Head of caudate nucleus (tissue), 42 donors: ENCODE results near the gene GNGT2.
A peak's percentile ranks its signal among the peaks of the same experiment; 100 is the strongest.
"Not testable (repeated sequence)": the region's sequence is repeated elsewhere in the genome, so short reads cannot be mapped to it uniquely, and the experiment has no call there.

Experiments used
- DNase-seq, 42 donors: peaks; one replicate each; pipeline versions ENCODE4 v3.0.0 to v3.0.0-alpha.2; 2020 to 2021; ENCODE audit warnings: mixed read lengths in 7 of 42
- intact Hi-C: fragments of 100-400 bp; cut with DNase I; formaldehyde crosslinking; loops from one replicate; pipeline ENCODE4 v1.15.0; 2022

GNGT2 gene

DNA sequence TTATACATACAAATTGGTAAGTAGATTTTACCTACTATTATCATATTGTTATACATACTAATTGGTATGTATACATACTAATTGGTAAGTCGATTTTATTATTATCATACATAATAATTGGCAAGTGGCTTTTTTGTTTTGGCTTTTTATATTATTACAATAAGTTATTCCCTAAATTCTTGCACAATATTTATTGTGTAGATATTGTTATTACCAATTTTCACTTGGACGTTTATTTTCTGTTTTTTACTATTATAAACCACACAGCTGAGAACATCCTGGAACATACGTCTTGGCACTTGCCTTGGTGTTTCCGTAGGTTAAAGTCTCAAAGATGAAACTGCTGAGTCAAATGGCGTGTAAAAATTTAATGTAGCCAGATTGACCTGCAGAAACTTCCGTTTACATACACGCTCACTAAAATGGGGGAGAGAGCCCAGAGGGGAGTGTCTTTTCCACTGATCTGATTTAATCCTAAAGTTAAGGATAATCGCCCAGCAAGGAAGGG is 18.9 kb downstream of the GNGT2 start:
- no peak for DNase-seq
- intact Hi-C loops = loop anchor here (5.0 kb wide), 1 partner anchor 36 kb away; no protein-coding TSS in a partner anchor

DNA sequence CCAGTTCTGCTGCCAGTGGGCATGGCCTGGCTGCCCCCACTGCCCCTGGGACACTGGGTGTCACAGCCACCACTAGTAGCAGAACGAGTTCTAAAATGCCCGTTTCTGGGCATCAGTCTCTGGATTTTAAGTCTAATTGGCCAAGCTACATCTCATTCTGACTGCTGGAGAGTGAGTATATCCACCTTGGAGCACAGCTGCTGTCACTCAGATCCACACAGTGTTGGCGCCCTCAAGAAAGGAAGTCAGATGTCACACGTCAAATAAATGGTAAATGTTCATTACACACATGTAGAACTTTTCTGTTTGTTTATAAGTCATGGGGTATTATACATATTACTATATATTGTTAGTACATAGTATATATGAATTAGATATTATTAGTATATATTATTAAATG is 19.4 kb downstream of the GNGT2 start:
- intact Hi-C loops = loop anchor here (5.0 kb wide), 1 partner anchor 36 kb away; no protein-coding TSS in a partner anchor
- no peak for DNase-seq

DNA sequence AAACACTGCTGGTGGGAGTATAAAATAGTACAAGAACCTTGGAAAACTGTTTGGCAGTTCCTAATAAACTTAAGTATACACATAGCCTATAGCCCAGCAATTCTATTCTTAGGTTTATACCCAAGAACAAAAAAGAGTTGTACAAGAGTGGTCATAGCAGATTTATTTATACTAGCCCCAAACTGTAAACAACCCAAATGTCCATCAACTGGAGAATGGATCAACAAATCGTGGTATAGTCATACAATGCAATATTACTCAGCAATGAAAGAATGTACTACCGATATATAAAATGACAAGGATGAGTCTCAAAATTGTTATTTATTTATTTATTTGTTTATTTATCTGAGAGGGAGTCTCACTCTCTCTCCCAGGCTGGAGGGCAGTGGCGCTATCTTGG is 23.1 kb downstream of the GNGT2 start:
- intact Hi-C loops = no loop called here

DNA sequence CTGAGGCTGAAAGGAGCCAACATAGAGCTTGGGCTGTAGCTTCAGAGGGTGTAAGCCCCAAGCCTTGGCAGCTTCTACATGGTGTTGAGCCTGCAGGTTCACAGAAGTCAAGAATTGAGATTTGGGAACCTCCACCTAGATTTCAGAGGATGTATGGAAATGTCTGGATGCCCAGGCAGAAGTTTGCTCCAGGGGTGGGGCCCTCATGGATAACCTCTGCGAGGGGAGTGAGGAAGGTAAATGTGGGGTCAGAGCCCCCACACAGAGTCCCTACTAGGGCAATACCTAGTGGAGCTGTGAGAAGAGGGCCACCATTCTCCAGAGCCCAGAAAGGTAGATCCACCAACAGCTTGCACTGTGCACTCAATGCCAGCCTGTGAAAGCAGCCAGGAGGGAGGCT is 25.0 kb downstream of the GNGT2 start:
- DNase-seq, intact Hi-C loops: not testable (repeated sequence)

More for the DNA sequence above, 23.1 kb downstream of the GNGT2 start:
- no peak for DNase-seq

DNA sequence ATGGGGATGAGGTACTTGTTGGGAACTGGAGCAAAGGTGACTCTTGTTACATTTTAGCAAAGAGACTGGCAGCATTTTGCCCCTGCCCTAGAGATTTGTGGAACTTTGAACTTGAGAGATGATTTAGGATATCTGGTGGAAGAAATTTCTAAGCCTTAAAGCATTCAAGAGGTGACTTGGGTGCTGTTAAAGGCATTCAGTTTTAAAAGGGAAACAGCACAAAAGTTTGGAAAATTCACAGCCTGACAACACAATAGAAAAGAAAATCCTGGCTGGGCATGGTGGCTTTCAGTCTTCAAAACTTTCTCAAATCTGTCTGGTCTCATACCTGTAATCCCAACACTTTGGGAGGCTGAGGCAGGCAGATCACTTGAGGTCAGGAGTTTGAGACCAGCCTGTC is 25.9 kb downstream of the GNGT2 start:
- intact Hi-C loops, DNase-seq: not testable (repeated sequence)

DNA sequence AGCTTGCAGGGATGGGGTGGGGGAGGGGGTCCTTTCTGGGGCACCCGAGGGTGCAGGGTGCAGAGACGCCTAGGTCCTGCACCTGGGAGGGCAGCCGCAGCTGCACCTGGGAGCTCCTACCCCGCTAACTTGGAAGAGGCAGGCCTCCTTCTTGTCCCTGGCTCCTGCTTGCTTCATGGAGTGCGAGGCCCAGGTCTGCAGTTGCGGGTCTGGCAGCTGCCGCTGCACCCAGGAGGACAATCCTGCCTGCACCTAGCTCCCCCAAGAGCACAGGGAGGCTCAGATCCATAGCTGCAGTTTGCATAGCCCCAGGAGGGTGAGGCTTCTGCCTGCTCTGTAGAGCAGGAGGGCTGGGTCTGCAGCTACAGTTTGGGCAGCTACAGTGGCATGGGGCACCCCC is 26.6 kb downstream of the GNGT2 start:
- intact Hi-C loops = no loop called here
- DNase-seq = no peak

DNA sequence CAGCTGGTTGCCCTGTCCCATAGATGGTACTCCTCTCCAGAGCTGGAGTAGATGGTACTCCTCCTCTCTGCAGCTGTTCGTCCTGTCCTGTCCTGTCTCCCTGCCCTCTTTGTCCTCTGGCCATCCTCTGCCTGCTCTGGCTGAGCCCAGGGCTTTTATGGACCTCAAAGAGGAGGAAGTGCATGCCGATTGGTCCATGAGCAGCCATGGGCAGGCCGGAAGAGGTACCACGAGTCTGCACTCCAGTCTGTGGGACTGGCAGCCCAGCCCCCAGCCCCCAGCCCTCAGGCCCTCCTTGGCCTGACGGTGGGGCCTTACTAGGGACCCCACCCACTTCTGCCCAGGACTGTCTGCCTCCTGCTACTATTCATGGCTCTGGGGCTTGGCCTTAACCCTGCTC is 27.0 kb downstream of the GNGT2 start:
- DNase-seq = no peak
- intact Hi-C loops = no loop called here

DNA sequence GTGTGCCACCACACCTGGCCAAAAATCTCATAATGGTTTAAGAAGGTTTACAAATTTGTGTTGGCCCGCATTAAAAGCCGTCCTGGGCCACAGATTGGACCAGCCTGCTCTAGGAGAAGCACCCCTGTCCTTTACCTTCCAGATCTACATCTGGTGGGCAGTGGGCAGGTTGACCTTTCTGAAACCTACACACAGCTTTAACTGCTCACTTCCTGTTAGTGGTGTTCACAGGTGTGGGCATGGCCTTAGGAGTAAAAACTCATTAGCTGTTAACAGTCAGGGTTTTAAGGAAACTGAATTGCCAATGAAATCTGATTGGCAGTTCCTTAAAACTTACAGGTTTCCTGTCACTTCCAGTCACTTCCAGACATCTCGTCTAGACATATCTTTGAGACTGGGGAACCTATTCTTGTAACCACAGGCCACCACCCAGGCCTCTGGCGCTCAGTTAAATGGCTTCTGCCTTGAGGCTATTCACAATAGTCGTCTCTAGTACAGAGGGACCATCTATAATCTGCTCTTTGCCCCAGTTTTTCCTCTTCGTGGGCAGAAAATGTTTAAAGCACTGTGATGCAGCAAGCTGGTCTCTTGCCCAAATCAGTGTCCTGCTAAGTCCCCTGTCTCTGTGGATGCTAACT is 29.3 kb downstream of the GNGT2 start:
- no peak for DNase-seq
- intact Hi-C loops = no loop called here

DNA sequence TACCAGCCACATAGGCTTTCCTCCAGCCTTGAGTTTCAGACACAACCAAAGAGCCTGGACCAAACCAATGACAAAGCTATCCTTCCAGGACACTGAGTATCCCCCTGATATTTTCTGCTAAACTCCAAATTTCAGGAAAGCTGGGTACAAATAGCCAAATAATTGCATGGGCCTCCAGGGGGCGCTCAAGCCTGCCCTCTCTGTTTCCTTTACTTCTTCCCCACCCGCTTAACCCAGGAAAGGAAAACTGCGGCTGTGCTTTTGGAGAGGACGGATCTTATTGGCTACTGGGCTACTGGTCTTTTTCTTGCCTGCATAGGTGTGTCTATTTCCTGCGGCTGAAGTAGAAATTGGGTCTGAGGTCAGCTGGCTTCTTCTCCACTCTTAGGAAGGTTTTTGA is 30.1 kb downstream of the GNGT2 start:
- peak; percentile 12 to 85 (median 65) for DNase-seq
- intact Hi-C loops = no loop called here

DNA sequence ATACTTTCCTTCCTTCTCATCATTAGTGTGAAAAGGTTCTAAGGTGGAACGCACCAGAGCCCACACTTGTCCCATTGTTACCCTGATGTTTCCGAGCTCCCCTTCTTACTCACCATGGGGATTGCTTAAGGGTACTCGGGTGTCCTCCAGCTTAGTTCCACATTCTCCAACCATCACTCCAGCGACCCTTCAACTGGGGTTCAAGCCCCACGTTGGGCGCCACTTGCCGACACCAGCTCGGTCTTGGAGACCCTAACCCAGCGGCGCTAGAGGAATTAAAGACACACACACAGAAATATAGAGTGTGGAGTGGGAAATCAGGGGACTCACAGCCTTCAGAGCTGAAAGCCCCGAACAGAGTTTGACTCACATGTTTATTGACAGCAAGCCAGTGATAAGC is 34.4 kb downstream of the GNGT2 start:
- intact Hi-C loops = loop anchor here (10.0 kb wide), 1 partner anchor 49 kb away; no protein-coding TSS in a partner anchor
- not testable (repeated sequence) for DNase-seq

DNA sequence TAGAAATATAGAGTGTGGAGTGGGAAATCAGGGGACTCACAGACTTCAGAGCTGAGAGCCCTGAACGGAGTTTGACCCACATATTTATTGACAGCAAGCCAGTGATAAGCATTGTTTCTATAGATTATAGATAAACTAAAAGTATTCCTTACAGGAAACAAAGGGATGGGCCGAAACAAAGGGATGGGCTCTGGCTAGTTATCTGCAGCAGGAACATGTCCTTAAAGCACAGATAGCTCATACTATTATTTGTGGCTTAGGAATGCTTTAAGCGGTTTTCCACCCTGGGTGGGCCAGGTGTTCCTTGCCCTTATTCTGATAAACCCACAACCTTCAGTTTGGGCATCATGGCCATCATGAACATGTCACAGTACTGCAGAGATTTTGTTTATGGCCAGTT is 39.7 kb downstream of the GNGT2 start:
- intact Hi-C loops = loop anchor here (10.0 kb wide), 1 partner anchor 54 kb away; no protein-coding TSS in a partner anchor

DNA sequence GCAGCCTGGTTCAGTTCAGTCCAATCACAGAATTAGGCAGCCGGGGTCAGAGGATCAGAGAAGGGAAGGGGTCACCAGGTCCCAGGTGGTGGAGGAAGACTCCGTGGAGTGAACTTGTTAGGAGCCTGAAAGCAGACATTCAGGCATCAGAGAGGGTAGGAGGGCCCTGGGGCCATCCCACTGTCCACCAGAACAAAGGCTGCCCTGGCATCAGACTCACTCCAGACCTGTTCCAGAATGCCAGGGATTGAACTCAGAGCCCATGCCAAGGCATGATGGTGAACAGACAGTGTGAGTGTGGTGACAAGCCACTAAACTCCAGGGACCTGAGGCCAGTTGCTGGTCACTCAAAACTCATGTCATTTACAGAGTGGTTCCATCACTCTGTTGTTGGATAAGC is 40.2 kb downstream of the GNGT2 start:
- no peak for DNase-seq
- intact Hi-C loops = loop anchor here (10.0 kb wide), 1 partner anchor 55 kb away; no protein-coding TSS in a partner anchor

More for the DNA sequence above, 39.7 kb downstream of the GNGT2 start:
- not testable (repeated sequence) for DNase-seq

DNA sequence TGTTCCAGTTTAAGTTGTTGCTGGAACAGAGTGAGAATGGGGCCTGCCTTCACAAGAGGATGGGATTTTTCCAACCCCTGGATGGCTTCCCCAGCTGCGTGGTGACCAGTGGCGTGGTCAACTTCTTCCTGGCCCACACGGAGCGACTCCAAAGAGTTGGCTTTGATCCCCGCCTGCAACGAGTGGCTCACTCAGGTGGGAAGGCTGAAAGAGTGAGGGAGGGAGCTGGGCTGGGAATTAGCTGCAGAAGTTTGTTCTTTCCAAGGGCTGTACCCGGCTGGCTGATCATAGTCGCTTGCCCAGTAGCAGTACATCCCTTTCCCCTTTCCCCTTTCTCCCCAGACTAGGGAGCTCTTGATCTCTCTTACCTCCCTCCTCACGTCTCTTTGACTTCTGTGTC is 41.7 kb downstream of the GNGT2 start:
- DNase-seq = no peak
- intact Hi-C loops = no loop called here

DNA sequence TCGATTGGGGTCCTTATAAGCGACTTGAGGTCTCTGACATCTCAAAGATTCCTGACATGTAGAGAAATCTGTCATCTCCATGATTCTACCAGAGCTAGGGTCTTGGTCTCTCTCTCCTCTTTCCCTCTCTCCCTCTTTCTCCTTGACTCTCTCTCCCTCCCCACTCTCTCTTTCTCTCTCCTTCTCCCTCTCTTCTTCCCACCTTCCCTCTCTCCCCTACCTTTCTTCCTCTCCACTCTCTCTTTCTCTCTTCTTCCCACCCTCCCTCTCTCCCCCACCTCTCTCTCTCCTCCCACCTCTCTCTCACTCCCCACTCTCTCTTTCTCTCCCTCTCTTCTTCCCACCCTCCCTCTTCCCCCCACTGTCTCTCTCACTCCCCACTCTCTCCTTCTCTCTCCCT is 45.2 kb downstream of the GNGT2 start:
- intact Hi-C loops = no loop called here
- no peak for DNase-seq

DNA sequence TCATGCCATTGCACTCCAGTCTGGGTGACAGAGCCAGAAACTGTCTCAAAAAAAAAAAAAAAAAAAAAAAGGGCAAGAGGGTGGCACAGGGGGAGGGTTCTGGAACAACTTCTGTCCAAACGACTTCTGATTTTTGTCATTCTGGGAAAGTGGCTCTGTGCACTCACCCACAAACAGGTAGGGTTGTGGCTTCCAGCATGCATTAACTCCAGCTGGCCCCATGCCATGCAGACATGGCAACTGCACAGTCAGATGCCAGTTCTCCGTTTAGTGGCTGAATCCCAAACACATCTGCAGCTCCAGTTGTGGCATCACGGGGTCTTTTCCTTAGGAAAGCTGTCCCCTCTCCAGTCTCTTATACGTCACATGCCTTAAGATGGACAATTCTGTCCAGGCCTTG is 47.5 kb downstream of the GNGT2 start:
- DNase-seq = no peak
- intact Hi-C loops = no loop called here

DNA sequence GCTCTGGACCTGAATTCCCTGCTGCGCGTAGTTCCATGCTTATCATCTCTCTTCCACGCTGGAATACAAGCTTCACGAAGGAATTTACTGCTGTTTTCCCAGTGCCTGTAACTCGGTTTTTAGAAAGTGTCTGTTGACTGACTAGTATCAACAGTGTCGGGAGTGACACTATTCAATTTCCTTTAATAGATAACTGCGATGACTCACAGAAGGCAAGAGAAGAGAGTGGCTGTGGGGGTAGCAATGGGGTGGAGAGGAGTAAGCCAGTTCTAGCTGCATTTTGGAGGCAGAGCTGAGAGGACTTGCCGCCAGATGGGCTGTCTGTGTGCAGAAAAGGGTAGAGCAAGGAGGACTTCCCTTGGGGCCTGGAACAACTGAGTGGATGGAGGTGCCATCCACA is 52.6 kb downstream of the GNGT2 start:
- peak in 27 of 42 donors; percentile 4 to 75 (median 28) for DNase-seq
- intact Hi-C loops = no loop called here

DNA sequence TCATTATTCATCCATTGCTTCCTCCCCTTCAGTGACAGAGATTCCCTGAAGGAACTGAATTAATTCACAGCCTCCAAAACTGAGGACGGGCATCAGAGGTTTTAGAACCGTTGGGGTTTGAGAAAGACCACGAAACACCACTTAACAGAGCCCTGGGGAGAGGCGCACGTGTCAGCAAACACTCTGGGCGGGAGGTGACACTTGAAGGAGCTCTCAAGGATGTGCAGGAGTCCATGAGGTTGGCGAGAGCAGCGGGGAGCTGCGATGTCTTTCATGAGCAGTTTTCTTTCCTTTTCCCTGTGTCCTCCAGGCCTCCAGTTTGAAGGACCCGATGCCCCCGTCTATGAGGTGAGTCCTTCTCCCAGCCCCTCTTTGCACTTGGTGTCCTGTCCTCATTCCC is 54.1 kb downstream of the GNGT2 start:
- intact Hi-C loops = no loop called here

More for the DNA sequence above, 54.1 kb downstream of the GNGT2 start:
- no peak for DNase-seq
